B cell (primary cell): Measurements from ENCODE around the gene PTPRT.

Experiments used
- CTCF ChIP-seq: fragments of 200-600 bp; IDR thresholded peaks from one replicate; pipeline ENCODE4 v1.8.0; 2022; ENCODE audit warnings: antibody characterized with exemption, mild to moderate bottlenecking
- EZH2 ChIP-seq: IDR thresholded peaks from 2 replicates; pipeline ENCODE4 v1.6.1; 2012; ENCODE audit warnings: borderline replicate concordance, low read depth, mild to moderate bottlenecking, moderate library complexity, low read length; ENCODE audit not compliant: insufficient read depth, poor library complexity, severe bottlenecking

DNA sequence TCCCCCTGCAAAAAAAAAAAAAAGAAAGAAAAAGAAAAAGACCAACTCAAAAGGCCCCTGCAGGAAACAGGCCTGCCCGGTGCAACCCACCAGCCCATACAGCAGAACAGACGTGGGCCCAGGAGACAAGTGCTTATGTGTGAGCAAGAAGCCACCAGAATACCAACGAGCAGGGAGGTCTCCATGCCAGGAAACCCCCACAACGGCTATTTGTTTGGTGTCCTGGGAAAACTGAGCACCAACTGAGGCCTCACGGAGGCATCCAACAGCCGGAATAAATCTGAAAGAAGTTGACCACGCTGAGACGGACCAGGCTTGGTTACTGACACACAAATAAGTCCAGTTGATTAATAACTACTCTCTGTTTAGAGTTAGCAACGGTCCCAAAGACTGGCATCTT, 29.7 kb downstream of the PTPRT start:
- TF ChIP-seq CTCF = no peak
- TF ChIP-seq EZH2 = no peak
